COR-L47 (cell line): ENCODE results near the gene EEPD1.

Experiments used
- DNase-seq: peaks from one replicate; lab custom pipeline; 2025; lab: John Stamatoyannopoulos, UW

EEPD1 gene

GRCh38 chr7:36280840-36281812, 128.1 kb downstream of the EEPD1 start:
- peak; percentile 24 for DNase-seq

- no peak for DNase-seq
Observed at GRCh38 chr7:36281945-36282717, 129.1 kb downstream of the EEPD1 start.

GRCh38 chr7:36283181-36283580, 130.1 kb downstream of the EEPD1 start:
- no peak for DNase-seq

- no peak for DNase-seq
Observed at GRCh38 chr7:36283711-36284130, 130.7 kb downstream of the EEPD1 start.

GRCh38 chr7:36284456-36285090, 131.5 kb downstream of the EEPD1 start:
- no peak for DNase-seq

GRCh38 chr7:36285276-36285675, 132.2 kb downstream of the EEPD1 start:
- no peak for DNase-seq

- no peak for DNase-seq
Observed at GRCh38 chr7:36286226-36286625, 133.2 kb downstream of the EEPD1 start.

GRCh38 chr7:36286688-36287087, 133.6 kb downstream of the EEPD1 start:
- DNase-seq: no peak

- no peak for DNase-seq
Observed at GRCh38 chr7:36287371-36288241, 134.6 kb downstream of the EEPD1 start.

GRCh38 chr7:36288501-36288900, 135.4 kb downstream of the EEPD1 start:
- DNase-seq: no peak

GRCh38 chr7:36289833-36290661, 137.0 kb downstream of the EEPD1 start:
- no peak for DNase-seq

- DNase-seq: peak; percentile 64
Observed at GRCh38 chr7:36291387-36292316, 138.6 kb downstream of the EEPD1 start.

- DNase-seq: no peak
Observed at GRCh38 chr7:36295090-36295489, 142.0 kb downstream of the EEPD1 start.

GRCh38 chr7:36296284-36296683, 143.2 kb downstream of the EEPD1 start:
- no peak for DNase-seq

GRCh38 chr7:36297364-36298009, 144.4 kb downstream of the EEPD1 start:
- no peak for DNase-seq

GRCh38 chr7:36298106-36298505, 145.1 kb downstream of the EEPD1 start:
- no peak for DNase-seq

- no peak for DNase-seq
Observed at GRCh38 chr7:36299223-36299774, 146.2 kb downstream of the EEPD1 start.

GRCh38 chr7:36299823-36300341, 146.8 kb downstream of the EEPD1 start:
- DNase-seq: no peak
